ENCODE data around the gene ITCH.
A peak's percentile ranks its signal among the peaks of the same experiment; 100 is the strongest.
"Not testable (repeated sequence)": the region's sequence is repeated elsewhere in the genome, so short reads cannot be mapped to it uniquely, and the experiment has no call there.

The ITCH gene

GRCh38 chr20:34401741-34402455 is 38.8 kb downstream of the ITCH start:
- TF ChIP-seq POLR2A (IDR thresholded peaks at IDR 0.05; ENCODE audit: low read depth, low read length) (no peak), POLR2AphosphoS5 (IDR thresholded peaks at IDR 0.05; ENCODE audit: low read depth, low read length) (no peak), TAF1 (IDR thresholded peaks at IDR 0.05; ENCODE audit: low read depth, low read length) (no peak), POU2F2 (IDR thresholded peaks at IDR 0.05; ENCODE audit: low read depth, low read length) (no peak), PAX5 (IDR thresholded peaks at IDR 0.05; ENCODE audit: insufficient read depth, low read length, severe bottlenecking) (no peak), SPI1 (IDR thresholded peaks at IDR 0.05; ENCODE audit: low read depth, low read length) (no peak)
- FAIRE-seq (no peak), DNase-seq (ENCODE audit: insufficient read length, low spot score) (no peak)

GRCh38 chr20:34402461-34402860 is 39.4 kb downstream of the ITCH start:
- no peak for DNase-seq (ENCODE audit: insufficient read length, low spot score)
- no peak for FAIRE-seq
- TF ChIP-seq POU2F2 (IDR thresholded peaks at IDR 0.05; ENCODE audit: low read depth, low read length) = no peak
- TF ChIP-seq POLR2A (IDR thresholded peaks at IDR 0.05; ENCODE audit: low read depth, low read length) = no peak
- TF ChIP-seq TAF1 (IDR thresholded peaks at IDR 0.05; ENCODE audit: low read depth, low read length) = no peak
- no peak for TF ChIP-seq POLR2AphosphoS5 (IDR thresholded peaks at IDR 0.05; ENCODE audit: low read depth, low read length)

GRCh38 chr20:34403063-34403827 is 40.2 kb downstream of the ITCH start:
- FAIRE-seq (peak; percentile 48), DNase-seq (ENCODE audit: insufficient read length, low spot score) (no peak)
- no peak for TF ChIP-seq POLR2AphosphoS5 (IDR thresholded peaks at IDR 0.05; ENCODE audit: low read depth, low read length)
- TF ChIP-seq POU2F2 (IDR thresholded peaks at IDR 0.05; ENCODE audit: low read depth, low read length) = no peak
- TF ChIP-seq PAX5 (IDR thresholded peaks at IDR 0.05; ENCODE audit: insufficient read depth, low read length, severe bottlenecking) = no peak
- no peak for TF ChIP-seq SPI1 (IDR thresholded peaks at IDR 0.05; ENCODE audit: low read depth, low read length)
- no peak for TF ChIP-seq TAF1 (IDR thresholded peaks at IDR 0.05; ENCODE audit: low read depth, low read length)
- no peak for TF ChIP-seq POLR2A (IDR thresholded peaks at IDR 0.05; ENCODE audit: low read depth, low read length)

GRCh38 chr20:34403908-34404307 is 40.8 kb downstream of the ITCH start:
- peak; percentile 24 for DNase-seq (ENCODE audit: insufficient read length, low spot score)
- TF ChIP-seq SPI1 (IDR thresholded peaks at IDR 0.05; ENCODE audit: low read depth, low read length) (peak; percentile 91), POLR2AphosphoS5 (IDR thresholded peaks at IDR 0.05; ENCODE audit: low read depth, low read length) (no peak)
- FAIRE-seq = no peak

- no peak for FAIRE-seq
- TF ChIP-seq SPI1 (IDR thresholded peaks at IDR 0.05; ENCODE audit: low read depth, low read length) (no peak), POU2F2 (IDR thresholded peaks at IDR 0.05; ENCODE audit: low read depth, low read length) (no peak), POLR2A (IDR thresholded peaks at IDR 0.05; ENCODE audit: low read depth, low read length) (no peak), POLR2AphosphoS5 (IDR thresholded peaks at IDR 0.05; ENCODE audit: low read depth, low read length) (no peak), PAX5 (IDR thresholded peaks at IDR 0.05; ENCODE audit: insufficient read depth, low read length, severe bottlenecking) (no peak), TAF1 (IDR thresholded peaks at IDR 0.05; ENCODE audit: low read depth, low read length) (no peak)
- no peak for DNase-seq (ENCODE audit: insufficient read length, low spot score)
Observed at GRCh38 chr20:34404803-34405202, 41.7 kb downstream of the ITCH start.

- not testable (repeated sequence) for FAIRE-seq; DNase-seq (ENCODE audit: insufficient read length, low spot score)
Observed at GRCh38 chr20:34405247-34405651, 42.2 kb downstream of the ITCH start.

- DNase-seq (ENCODE audit: insufficient read length, low spot score); FAIRE-seq: not testable (repeated sequence)
Observed at GRCh38 chr20:34405942-34406341, 42.9 kb downstream of the ITCH start.

- FAIRE-seq (no peak), DNase-seq (ENCODE audit: insufficient read length, low spot score) (no peak)
Observed at GRCh38 chr20:34407962-34408474, 44.9 kb downstream of the ITCH start.

GRCh38 chr20:34410336-34410735 is 47.3 kb downstream of the ITCH start:
- TF ChIP-seq POU2F2 (IDR thresholded peaks at IDR 0.05; ENCODE audit: low read depth, low read length) = no peak
- no peak for TF ChIP-seq POLR2A (IDR thresholded peaks at IDR 0.05; ENCODE audit: low read depth, low read length)
- no peak for TF ChIP-seq TAF1 (IDR thresholded peaks at IDR 0.05; ENCODE audit: low read depth, low read length)
- TF ChIP-seq SPI1 (IDR thresholded peaks at IDR 0.05; ENCODE audit: low read depth, low read length) = no peak
- TF ChIP-seq PAX5 (IDR thresholded peaks at IDR 0.05; ENCODE audit: insufficient read depth, low read length, severe bottlenecking) = no peak
- TF ChIP-seq POLR2AphosphoS5 (IDR thresholded peaks at IDR 0.05; ENCODE audit: low read depth, low read length) = no peak
- DNase-seq (ENCODE audit: insufficient read length, low spot score) = no peak
- no peak for FAIRE-seq

More at GRCh38 chr20:34407962-34408474, 44.9 kb downstream of the ITCH start:
- TF ChIP-seq PAX5 (IDR thresholded peaks at IDR 0.05; ENCODE audit: insufficient read depth, low read length, severe bottlenecking) = no peak
- no peak for TF ChIP-seq POLR2AphosphoS5 (IDR thresholded peaks at IDR 0.05; ENCODE audit: low read depth, low read length)
- no peak for TF ChIP-seq TAF1 (IDR thresholded peaks at IDR 0.05; ENCODE audit: low read depth, low read length)
- no peak for TF ChIP-seq POU2F2 (IDR thresholded peaks at IDR 0.05; ENCODE audit: low read depth, low read length)
- no peak for TF ChIP-seq POLR2A (IDR thresholded peaks at IDR 0.05; ENCODE audit: low read depth, low read length)
- no peak for TF ChIP-seq SPI1 (IDR thresholded peaks at IDR 0.05; ENCODE audit: low read depth, low read length)

- TF ChIP-seq POLR2A (IDR thresholded peaks at IDR 0.05; ENCODE audit: low read depth, low read length) (no peak), POU2F2 (IDR thresholded peaks at IDR 0.05; ENCODE audit: low read depth, low read length) (no peak)
- FAIRE-seq (no peak), DNase-seq (ENCODE audit: insufficient read length, low spot score) (no peak)
Observed at GRCh38 chr20:34412453-34412852, 49.4 kb downstream of the ITCH start.

GRCh38 chr20:34414525-34414924 is 51.5 kb downstream of the ITCH start:
- DNase-seq (ENCODE audit: insufficient read length, low spot score) = not testable (repeated sequence)
- peak; percentile 20 for FAIRE-seq

All from GM12891 (cell line).